ENCODE data around the gene QRSL1.

- TF ChIP-seq CTCF (IDR thresholded peaks at IDR 0.05 in 2 of 3, conservative IDR thresholded peaks at IDR 0.05 in 1 of 3; ENCODE audit: control insufficient read depth in 2 of 3, extremely low read depth in 1 of 3, insufficient read depth in 1 of 3, low read depth in 3 of 3, low read length in 3 of 3), result no peak
- TF ChIP-seq ATF2 (IDR thresholded peaks at IDR 0.05; ENCODE audit: low read length), result no peak
- TF ChIP-seq CHD2 (IDR thresholded peaks at IDR 0.05; ENCODE audit: borderline replicate concordance, low read depth, low read length), result no peak
- TF ChIP-seq KAT2A (conservative IDR thresholded peaks at IDR 0.05; ENCODE audit: control insufficient read depth, low read depth, low read length), result no peak
- no peak for TF ChIP-seq NFYB (IDR thresholded peaks at IDR 0.05; ENCODE audit: insufficient read depth, low read depth, low read length)
- no peak for TF ChIP-seq POLR2AphosphoS5 (IDR thresholded peaks at IDR 0.05; ENCODE audit: low read length)
- no peak for TF ChIP-seq YBX1 (IDR thresholded peaks at IDR 0.05)
- TF ChIP-seq ZBTB4 (CRISPR knock-in tag; IDR thresholded peaks at IDR 0.05), result no peak
- no peak for TF ChIP-seq SMC3 (IDR thresholded peaks at IDR 0.05; ENCODE audit: borderline replicate concordance, low read length)
- TF ChIP-seq SP1 (IDR thresholded peaks at IDR 0.05; ENCODE audit: low read depth, low read length), result no peak
- TF ChIP-seq POLR2A (IDR thresholded peaks at IDR 0.05; ENCODE audit: low read depth, low read length), result no peak
- TF ChIP-seq STAT3 (IDR thresholded peaks at IDR 0.05; ENCODE audit: low read depth, low read length), result no peak
Measured at GRCh38 chr6:106702046-106702445, 72.7 kb downstream of the QRSL1 start.

Data from GM12878 (cell line).